Activated T-helper 1 cell treated with Interleukin-2 at 50 U/mL for 16 hours (primary cell): ENCODE results near the gene SLC15A3.

ENCODE experiments used
- DNase-seq: peaks from one replicate; pipeline ENCODE4 v3.0.0-alpha.2; 2020; ENCODE audit warnings: low read depth

The SLC15A3 gene

DNA sequence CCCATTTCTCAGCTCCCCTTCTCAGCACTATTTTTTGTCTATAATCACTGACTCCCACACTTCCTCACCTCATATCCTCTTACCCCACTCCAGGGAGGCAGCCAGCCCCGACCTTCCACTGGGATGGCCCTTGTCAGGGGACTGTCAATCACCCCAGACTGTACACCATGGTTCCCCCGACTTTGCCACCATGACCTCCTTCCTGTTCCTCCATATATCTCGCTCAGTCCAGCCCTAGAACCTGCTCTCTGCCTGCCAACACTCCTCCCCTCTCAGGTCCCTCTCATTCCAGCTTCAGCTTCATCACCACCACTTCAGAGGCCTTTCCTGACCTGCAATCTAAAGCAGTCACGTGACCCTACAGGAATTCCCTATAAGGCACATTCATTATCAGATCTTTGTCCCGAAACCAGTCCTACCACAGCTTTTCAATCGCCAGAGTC lies 62.1 kb downstream of the SLC15A3 start:
- DNase-seq: no peak

DNA sequence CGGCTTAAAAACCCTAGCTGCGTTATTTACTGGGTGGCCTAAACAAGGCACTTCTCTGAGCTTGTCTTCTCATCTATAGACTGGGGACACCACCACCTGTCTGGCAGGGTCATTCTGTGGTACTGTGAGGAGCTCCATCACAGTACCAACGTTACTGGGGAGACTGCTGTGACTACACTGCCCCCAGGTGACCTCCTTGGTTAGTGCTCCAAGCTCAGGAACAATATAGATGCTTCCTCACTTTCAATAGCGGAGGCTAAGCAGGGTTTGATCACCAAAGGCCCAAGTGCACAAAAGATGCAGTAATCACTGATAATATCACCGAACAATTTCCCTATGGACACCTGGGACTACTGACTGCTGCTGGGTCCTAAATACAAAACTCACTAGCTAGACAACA lies 64.4 kb downstream of the SLC15A3 start:
- no peak for DNase-seq
